Activated T-helper 2 cell treated with anti-CD3 and anti-CD28 coated beads, Interferon-gamma antibody, Interleukin-2, Interleukin-4, amounts not matched to agents 10 μg/mL and 5 μg/mL and 100 μg/mL, durations not matched to agents 14 hours and 24 hours and 36 hours (primary cell): ENCODE results near the gene C14orf180. TPM values are rescaled to one million over a fixed set of nuclear protein-coding genes. Genes with fewer than 3 reads are reported as not detected.

Experiments used
- DNase-seq: peaks from one replicate; pipeline ENCODE4 v3.0.0; 2021; ENCODE audit warnings: low spot score
- H3K27ac Mint-ChIP-seq: one replicate; pipeline ENCODE4 v1.8.0; 2021; ENCODE audit warnings: mixed read lengths
- H3K27me3 Mint-ChIP-seq: one replicate; pipeline ENCODE4 v1.8.0; 2021; ENCODE audit warnings: low read depth, mixed read lengths
- H3K36me3 Mint-ChIP-seq: one replicate; pipeline ENCODE4 v1.8.0; 2021; ENCODE audit warnings: low read depth, mixed read lengths
- H3K4me1 Mint-ChIP-seq: one replicate; pipeline ENCODE4 v1.8.0; 2021; ENCODE audit warnings: low read depth, mixed read lengths
- H3K4me3 Mint-ChIP-seq: one replicate; pipeline ENCODE4 v1.8.0; 2021; ENCODE audit warnings: low read depth, mild to moderate bottlenecking, moderate library complexity, mixed read lengths
- H3K9me3 Mint-ChIP-seq: one replicate; pipeline ENCODE4 v1.8.0; 2021; ENCODE audit warnings: mixed read lengths
- intact Hi-C: fragments of 100-400 bp; cut with micrococcal nuclease; formaldehyde crosslinking; loops from one replicate; pipeline ENCODE4 v1.15.1; 2023
- total RNA-seq: library from RNA; stranded (reverse); gene quantifications from 2 replicates; pipeline ENCODE4 v1.2.3, GENCODE V29; 2022

Gene C14orf180
- total RNA-seq, 1 donor from 2014 or later, result not detected

DNA sequence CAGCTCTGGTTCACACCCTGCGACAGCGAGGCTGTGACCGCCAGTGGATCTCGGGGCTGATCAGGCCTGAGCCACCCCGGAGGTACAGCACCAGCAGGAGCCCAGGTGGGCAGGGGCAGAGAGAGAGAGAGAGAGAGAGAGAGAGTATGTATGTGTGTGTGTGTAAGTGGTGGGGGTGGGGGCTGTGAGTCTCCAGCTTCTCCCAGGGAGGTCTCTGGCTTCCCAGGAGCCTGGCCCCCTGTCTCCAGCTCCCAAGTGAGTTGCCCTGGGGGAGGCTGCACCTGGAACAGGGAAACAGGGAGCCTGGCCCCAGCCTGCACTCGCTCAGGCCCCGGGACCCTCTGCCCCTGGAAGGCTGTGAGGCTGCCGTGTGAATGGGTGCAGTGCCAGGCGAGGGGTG, 2.0 kb downstream of the C14orf180 start:
- Mint-ChIP-seq H3K27ac (no peak overlapping the region), H3K4me1 (no peaks in the 10 kb centered on the region), H3K27me3 (no peaks in the 10 kb centered on the region), H3K9me3 (no peaks in the 10 kb centered on the region), H3K4me3 (no peak overlapping the region), H3K36me3 (no peaks in the 10 kb centered on the region)
- DNase-seq, result no peak
- intact Hi-C loops, result no loop called here

DNA sequence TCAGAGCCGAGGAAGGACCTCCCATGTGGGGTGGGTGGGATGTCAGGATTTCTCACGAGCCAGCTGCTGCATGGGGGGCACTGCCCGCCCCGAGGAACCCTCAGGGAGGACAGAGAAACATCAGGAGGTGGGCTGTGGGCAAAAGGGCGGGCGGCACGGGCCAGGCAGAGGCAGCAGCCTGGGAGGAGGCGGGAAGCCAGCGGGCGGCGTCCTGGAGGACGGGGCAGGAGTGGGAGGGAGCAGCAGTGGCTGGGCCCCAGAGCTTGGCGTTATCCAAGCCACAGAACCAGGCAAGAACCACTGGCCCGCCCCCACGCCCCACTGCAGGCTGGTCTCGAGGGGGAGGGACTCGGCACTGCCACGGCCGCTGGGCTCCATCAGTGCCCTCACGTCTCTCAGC, 2.4 kb downstream of the C14orf180 start:
- H3K4me1 Mint-ChIP-seq, result no peaks in the 10 kb centered on the region
- no peaks in the 10 kb centered on the region for H3K27me3 Mint-ChIP-seq
- intact Hi-C loops, result no loop called here
- no peak for DNase-seq
- H3K27ac Mint-ChIP-seq, result no peak overlapping the region
- H3K9me3 Mint-ChIP-seq, result no peaks in the 10 kb centered on the region
- H3K36me3 Mint-ChIP-seq, result no peaks in the 10 kb centered on the region
- no peak overlapping the region for H3K4me3 Mint-ChIP-seq

DNA sequence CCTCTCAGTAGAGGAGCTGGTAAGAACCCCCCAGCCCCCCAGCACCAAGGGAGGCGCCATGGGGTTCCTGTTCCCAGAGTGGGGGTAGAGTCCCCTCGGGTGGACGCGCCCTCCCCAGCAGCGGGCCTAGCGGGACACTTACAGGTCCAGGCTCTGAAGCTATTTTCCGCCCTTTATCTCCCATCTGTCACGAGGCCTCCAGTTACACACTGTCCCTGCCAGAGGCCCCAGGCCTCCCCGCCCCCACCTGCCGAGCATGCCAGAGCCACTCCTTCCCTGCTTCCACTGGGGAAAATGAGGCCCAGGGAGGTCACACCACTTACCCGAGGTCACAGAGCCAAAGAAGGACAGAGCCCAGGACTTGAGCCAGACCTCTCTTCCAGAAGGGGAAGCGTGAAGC, 3.1 kb downstream of the C14orf180 start:
- intact Hi-C loops, result no loop called here
- H3K27me3 Mint-ChIP-seq, result no peaks in the 10 kb centered on the region
- no peak for DNase-seq

DNA sequence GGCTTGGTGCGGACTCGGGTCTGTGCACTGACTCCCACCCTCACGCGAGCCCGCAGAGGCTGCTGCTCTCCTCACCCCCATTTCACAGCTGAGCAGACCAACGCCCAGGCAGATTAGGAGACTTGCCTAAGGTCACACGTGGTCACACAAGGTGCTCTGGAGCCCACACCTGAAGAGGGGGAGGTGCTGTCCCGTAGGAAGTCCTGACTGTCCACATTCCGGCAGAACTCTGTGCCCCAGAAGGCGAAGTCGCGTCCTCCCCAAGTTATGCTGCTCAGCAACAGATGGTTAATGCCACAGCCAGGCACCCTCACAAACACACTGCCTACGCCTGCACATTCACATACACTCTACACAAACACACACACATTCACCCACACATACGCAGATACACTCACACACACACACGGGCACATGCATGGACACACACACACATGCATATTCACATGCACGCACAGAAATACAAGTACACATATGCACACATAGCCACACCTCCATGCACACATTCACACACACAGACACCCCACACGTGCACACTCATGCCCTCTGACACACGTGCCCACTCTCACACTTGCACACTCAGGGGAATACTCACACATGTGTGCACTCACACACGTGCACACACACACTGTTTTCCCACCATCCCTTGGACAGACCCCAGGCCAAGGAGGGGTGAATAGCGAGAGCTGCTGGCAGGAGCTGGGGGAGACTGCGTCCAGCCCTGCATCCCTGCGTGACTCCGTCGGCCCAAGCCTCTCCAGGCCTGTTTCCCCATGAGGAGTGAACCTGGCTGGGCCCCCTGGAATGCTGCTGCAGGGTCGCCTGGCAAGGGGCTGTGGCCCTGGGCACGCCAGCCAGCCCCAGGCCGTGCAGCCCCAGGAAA, 4.1 kb downstream of the C14orf180 start:
- no peaks in the 10 kb centered on the region for H3K27me3 Mint-ChIP-seq
- H3K27ac Mint-ChIP-seq, result no peak overlapping the region
- H3K4me1 Mint-ChIP-seq, result no peaks in the 10 kb centered on the region
- no peak for DNase-seq
- no peaks in the 10 kb centered on the region for H3K9me3 Mint-ChIP-seq
- intact Hi-C loops, result no loop called here
- H3K36me3 Mint-ChIP-seq, result no peaks in the 10 kb centered on the region
- no peak overlapping the region for H3K4me3 Mint-ChIP-seq

More for the DNA sequence above, 3.1 kb downstream of the C14orf180 start:
- H3K4me1 Mint-ChIP-seq, result no peaks in the 10 kb centered on the region
- H3K27ac Mint-ChIP-seq, result no peak overlapping the region
- no peaks in the 10 kb centered on the region for H3K9me3 Mint-ChIP-seq
- H3K36me3 Mint-ChIP-seq, result no peaks in the 10 kb centered on the region
- H3K4me3 Mint-ChIP-seq, result no peak overlapping the region

DNA sequence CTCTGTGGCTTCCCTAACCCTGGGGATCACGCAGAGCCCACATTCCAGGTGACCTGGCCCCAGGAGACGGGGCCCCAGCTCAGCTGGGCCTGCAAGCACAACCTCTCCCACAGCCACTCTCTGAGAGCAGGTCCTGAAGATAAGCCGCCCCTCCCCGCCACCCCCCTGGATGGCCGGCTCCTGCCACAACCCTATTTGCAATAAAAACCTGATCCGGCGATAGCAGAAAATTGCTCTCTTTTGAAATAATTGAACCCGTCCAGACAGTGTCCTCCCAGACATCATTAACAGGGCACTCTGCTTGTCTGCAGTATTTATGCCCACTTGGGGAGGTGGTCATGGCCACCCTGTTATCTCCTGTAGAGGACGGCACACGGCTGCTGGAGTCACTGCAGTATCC, 5.0 kb downstream of the C14orf180 start:
- Mint-ChIP-seq H3K27me3 (no peaks in the 10 kb centered on the region), H3K4me1 (no peaks in the 10 kb centered on the region), H3K27ac (no peak overlapping the region), H3K4me3 (no peak overlapping the region), H3K36me3 (no peaks in the 10 kb centered on the region), H3K9me3 (no peaks in the 10 kb centered on the region)
- DNase-seq, result no peak
- intact Hi-C loops, result no loop called here

DNA sequence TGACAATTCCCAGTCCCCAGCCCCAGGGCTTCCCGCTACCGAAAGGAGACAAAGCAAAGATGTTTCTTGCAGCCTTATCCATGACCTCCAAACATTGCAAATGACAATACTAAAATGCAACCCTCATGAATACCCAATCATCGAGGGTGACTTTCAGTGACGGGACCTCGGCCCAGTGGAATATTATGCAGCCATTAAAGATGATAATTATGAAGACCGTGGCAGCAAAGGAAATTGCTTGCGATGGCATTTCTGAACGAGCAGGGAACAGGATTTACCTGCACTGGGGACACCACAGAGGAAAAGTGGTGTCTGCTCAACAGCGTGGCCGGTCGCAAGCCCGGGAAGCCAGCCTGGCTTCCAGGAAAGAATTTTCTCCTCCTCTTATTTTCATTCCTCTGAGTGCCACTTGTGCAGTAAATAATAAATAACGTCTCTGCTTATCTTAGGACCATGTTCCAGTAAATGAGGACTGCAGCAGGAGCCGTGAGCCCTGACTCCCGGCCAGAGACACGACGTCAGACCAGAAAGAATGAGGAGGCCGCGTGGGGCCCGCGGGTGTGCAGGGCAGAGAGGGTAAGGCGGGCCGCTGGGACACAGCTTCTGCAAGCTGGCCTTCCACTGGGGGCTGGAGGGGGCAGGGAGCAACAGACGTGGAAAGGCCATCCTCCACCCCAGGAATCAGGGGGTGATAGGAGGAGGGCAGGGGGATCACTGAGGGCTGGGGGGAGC, 6.6 kb downstream of the C14orf180 start:
- H3K27ac Mint-ChIP-seq, result no peak overlapping the region
- no peaks in the 10 kb centered on the region for H3K9me3 Mint-ChIP-seq
- H3K4me1 Mint-ChIP-seq, result no peaks in the 10 kb centered on the region
- no peaks in the 10 kb centered on the region for H3K27me3 Mint-ChIP-seq
- intact Hi-C loops, result no loop called here
- no peak for DNase-seq
- H3K4me3 Mint-ChIP-seq, result no peak overlapping the region
- H3K36me3 Mint-ChIP-seq, result no peaks in the 10 kb centered on the region

DNA sequence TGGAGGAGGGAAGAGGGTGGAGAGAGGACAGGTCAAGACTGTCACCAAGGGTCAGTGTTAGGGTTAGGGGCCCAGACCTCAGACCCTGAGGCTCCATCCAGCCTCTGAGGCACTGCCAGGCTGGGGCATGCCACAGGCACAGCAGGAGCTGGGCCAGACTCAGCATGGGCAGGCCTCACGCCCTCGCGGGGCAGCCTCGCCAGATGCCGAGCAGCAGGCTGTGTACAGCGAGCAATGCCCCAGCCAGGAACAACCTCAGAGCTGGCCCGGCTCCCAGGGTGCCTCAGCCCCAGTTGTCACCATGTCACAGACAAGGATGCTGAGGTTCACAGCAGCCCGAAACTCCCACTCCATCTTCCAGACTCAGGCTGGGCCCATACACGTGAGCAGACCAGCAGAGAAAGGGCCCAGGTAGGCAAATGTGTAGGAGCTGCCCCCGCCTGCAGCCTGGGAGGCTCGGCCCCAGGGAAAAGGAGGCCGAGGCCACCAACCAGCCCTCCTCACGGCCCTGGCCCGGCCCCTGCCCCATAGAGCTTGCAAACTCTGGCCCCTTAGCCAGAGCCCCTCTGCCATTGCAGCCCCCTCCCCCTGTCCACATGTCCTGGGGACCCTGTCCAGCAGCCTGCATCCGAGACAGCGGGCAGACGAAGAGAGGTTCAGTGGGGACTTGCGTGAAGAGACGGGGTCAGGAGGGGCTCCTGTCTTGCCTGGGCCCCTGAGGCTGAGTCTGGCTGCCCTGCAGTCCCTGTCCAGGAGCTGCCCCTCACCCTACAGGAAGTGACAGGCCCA, 7.5 kb downstream of the C14orf180 start:
- no peak overlapping the region for H3K27ac Mint-ChIP-seq
- no peaks in the 10 kb centered on the region for H3K36me3 Mint-ChIP-seq
- intact Hi-C loops, result no loop called here
- H3K4me3 Mint-ChIP-seq, result no peak overlapping the region
- no peaks in the 10 kb centered on the region for H3K9me3 Mint-ChIP-seq
- H3K27me3 Mint-ChIP-seq, result no peaks in the 10 kb centered on the region
- no peaks in the 10 kb centered on the region for H3K4me1 Mint-ChIP-seq
- DNase-seq, result no peak

DNA sequence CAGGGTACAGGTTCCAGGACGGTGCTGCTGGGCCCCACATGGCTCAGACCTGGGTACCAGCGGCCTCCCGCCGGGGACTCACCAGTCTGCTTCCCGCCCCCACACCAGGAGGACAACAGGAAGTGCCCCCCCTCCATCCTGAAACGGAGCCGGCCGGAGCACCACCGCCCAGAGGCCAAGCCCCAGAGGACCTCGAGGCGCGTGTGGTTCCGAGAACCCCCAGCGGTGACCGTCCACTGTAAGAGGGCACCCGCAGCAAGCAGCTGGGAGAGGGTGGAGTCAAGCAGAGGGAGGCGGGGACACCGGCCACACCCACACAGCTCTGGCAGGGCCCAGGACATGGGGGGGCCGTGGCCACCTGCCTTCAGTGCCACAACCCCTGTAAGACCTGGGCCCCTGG, 8.1 kb downstream of the C14orf180 start:
- Mint-ChIP-seq H3K9me3 (no peaks in the 10 kb centered on the region), H3K27ac (no peak overlapping the region), H3K27me3 (no peaks in the 10 kb centered on the region), H3K36me3 (no peaks in the 10 kb centered on the region), H3K4me1 (no peaks in the 10 kb centered on the region), H3K4me3 (no peak overlapping the region)
- intact Hi-C loops, result no loop called here
- no peak for DNase-seq

DNA sequence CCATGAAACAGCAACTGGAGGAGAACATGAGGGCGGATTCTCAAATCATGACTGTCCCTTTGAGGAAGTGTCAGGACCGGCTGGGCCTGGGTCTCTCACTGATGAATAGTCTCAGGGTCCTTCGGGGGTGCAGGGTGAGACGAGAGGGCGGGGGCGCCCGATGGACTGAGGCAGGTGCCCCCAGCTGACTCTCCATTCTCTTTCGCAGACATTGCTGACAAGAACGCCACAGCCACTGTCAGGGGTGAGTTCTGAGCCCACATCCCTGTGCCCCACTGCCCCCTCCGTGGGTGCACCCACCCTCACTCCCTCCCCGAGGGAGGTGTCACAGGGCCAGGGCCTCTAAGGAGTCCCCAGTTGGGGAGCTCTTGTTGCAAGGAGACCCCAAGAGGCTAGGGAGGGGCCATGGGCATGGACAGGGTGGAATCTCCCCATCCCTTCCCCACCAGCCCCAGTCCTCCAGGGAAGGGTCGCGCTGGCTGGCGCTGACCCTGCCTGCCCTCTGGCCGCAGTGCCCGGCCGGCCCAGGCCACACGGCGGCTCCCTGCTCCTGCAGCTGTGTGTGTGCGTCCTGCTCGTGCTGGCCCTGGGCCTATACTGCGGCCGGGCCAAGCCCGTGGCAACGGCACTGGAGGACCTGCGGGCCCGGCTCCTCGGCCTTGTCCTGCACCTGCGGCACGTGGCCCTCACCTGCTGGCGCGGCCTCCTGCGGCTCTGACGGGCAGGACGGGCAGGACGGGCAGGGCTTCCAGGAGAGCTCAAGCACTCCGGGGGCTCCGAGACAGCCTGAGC, 8.7 kb downstream of the C14orf180 start:
- Mint-ChIP-seq H3K4me1 (no peaks in the 10 kb centered on the region), H3K36me3 (no peaks in the 10 kb centered on the region), H3K27ac (no peak overlapping the region), H3K9me3 (no peaks in the 10 kb centered on the region), H3K4me3 (no peak overlapping the region), H3K27me3 (no peaks in the 10 kb centered on the region)
- intact Hi-C loops, result no loop called here
- no peak for DNase-seq

DNA sequence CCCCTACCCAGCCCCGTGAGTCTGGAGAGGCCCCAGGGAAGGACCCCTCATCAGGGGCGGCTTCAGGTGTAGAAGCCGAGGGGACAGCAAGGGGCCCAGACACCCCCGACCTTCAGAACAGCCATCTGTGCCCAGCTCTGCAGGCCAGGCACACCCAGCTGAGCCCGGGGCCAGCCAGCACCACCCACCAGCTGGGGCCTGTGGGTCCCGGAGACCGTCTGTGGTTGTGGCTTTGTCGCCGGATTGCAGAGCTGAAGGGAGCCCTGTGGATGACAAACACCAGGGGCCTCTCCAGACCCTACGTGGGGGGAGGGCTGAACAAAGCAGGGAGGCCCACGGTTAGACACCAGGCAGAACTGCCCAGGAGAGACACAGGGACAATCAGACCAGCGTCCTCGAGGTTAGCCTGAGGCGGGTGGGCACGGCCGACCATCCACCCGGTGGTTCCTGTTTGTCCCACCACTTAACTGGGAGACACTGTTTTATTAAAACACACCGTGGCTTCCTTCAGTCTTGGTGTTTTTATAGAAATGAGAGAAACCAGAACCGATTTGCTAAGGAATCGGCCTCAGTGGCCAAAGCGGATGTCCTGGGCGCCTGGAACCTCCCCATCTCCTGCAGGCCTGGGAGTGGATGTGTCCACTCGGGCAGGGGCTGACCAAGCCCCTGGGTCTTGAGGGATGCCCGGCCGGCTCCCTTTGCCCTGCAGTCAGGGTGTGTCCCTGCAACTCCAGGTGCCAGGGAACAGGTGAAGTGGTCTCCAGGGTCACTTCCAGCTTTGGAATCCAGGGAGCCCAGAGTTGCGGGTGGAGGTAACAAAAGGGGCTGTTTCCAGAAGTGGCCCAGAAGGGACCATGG, 10.0 kb downstream of the C14orf180 start:
- Mint-ChIP-seq H3K9me3 (no peaks in the 10 kb centered on the region), H3K4me1 (no peaks in the 10 kb centered on the region), H3K36me3 (no peaks in the 10 kb centered on the region), H3K27ac (no peak overlapping the region), H3K4me3 (no peak overlapping the region), H3K27me3 (no peaks in the 10 kb centered on the region)
- DNase-seq, result no peak
- intact Hi-C loops, result no loop called here

DNA sequence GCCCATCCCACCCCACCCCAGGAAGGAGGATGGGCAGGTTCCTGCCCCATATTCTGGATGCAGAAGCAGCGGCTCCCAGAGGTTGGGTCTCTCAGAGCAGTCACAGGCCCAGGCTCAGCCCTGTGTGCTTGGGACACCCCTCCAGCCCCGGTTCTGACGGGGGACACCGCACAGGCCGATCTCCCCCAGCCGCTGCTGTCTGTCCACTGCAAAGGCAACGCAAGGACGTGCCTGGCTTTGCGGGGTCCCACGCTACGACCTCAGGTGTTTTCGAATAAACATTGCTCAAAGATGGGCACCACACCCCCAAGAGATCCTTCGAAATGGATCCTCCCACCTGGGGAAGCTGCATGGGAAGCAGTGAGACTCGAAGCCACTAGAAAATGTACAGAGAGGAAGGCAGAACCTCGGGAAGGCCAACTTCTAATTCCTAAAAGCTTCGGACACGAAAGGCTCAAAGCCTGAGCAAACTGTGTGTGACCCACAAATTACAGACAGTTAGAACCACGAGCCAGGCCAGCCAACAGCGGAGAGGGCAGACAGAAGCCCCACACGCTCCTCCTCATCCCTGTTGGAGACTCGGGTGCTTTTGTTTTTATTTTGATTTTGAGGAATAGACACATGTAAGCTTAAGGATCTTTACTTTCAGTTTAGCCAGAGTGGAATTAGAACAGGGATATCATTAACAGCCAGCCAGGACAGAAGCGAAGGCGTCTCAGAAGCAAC, 10.8 kb downstream of the C14orf180 start:
- Mint-ChIP-seq H3K27me3 (no peaks in the 10 kb centered on the region), H3K4me3 (no peak overlapping the region), H3K4me1 (no peaks in the 10 kb centered on the region), H3K36me3 (no peaks in the 10 kb centered on the region), H3K9me3 (no peaks in the 10 kb centered on the region), H3K27ac (no peak overlapping the region)
- intact Hi-C loops, result no loop called here
- DNase-seq, result no peak
